ENCODE data around the gene FCRLB.

The FCRLB gene

GRCh38 chr1:161747801-161748200, 26.5 kb downstream of the FCRLB start:
- Histone ChIP-seq H3K4me1 (ENCODE audit: low read length) (peaks cover 19% of the 10 kb centered on the region), H3K4me3 (ENCODE audit: low read length) (no peak overlapping the region), H3K9me3 (replicated peaks; ENCODE audit: insufficient read depth, low read length) (no peaks in the 10 kb centered on the region), H4K20me1 (ENCODE audit: insufficient read depth, low read length) (no peaks in the 10 kb centered on the region), H3F3A (ENCODE audit: insufficient read depth, low read length) (peaks cover 10% of the 10 kb centered on the region), H3K27ac (ENCODE audit: low read length) (no peak overlapping the region), H3K4me2 (ENCODE audit: low read depth, low read length) (no peak overlapping the region), H3K27me3 (replicated peaks; ENCODE audit: insufficient read depth, low read length) (no peaks in the 10 kb centered on the region), H3K79me2 (ENCODE audit: low read length) (peaks cover 31% of the 10 kb centered on the region), H2AFZ (ENCODE audit: low read length) (no peak overlapping the region), H3K36me3 (replicated peaks; ENCODE audit: insufficient read depth, low read length) (peaks cover 5% of the 10 kb centered on the region; the same call in 1 of the 2 replicates), H3K9me2 (replicated peaks; ENCODE audit: insufficient read depth, low read length) (no peaks in the 10 kb centered on the region), H3K9ac (ENCODE audit: low read length) (no peak overlapping the region)
- DNase-seq = no peak
- TF ChIP-seq EZH2 (optimal IDR thresholded peaks at IDR 0.05; ENCODE audit: low read depth, low read length) (no peak), EZH2phosphoT487 (IDR thresholded peaks at IDR 0.05; ENCODE audit: low read length) (no peak), CTCF (IDR thresholded peaks at IDR 0.05; ENCODE audit: low read length) (no peak)

GRCh38 chr1:161749509-161750407, 28.4 kb downstream of the FCRLB start, which contains the start of gene DUSP12:
TSS of gene DUSP12 (plus strand) at chr1:161749786. CDS start at chr1:161749802, 16 bp downstream.
- H3K4me1 ChIP-seq (ENCODE audit: low read length) = peaks cover 14% of the 10 kb centered on the region; the same call in 1 of the 2 replicates
- TF ChIP-seq EZH2phosphoT487 (IDR thresholded peaks at IDR 0.05; ENCODE audit: low read length) (no peak), CTCF (IDR thresholded peaks at IDR 0.05; ENCODE audit: low read length) (peak; percentile 38), EZH2 (optimal IDR thresholded peaks at IDR 0.05; ENCODE audit: low read depth, low read length) (no peak)
- H3K36me3 ChIP-seq (replicated peaks; ENCODE audit: insufficient read depth, low read length) = peaks cover 21% of the 10 kb centered on the region
- peak; percentile 99 for DNase-seq
- H3K4me2 ChIP-seq (ENCODE audit: low read depth, low read length) = peak within 1 kb of the TSS; percentile 83
- no peaks in the 10 kb centered on the region for H4K20me1 ChIP-seq (ENCODE audit: insufficient read depth, low read length)
- H3K9me3 ChIP-seq (replicated peaks; ENCODE audit: insufficient read depth, low read length) = no peaks in the 10 kb centered on the region
- H3K9ac ChIP-seq (ENCODE audit: low read length) = peak within 1 kb of the TSS; percentile 84
- peak within 1 kb of the TSS; percentile 81 for H3K4me3 ChIP-seq (ENCODE audit: low read length)
- peaks cover 10% of the 10 kb centered on the region for H3F3A ChIP-seq (ENCODE audit: insufficient read depth, low read length)
- peak within 1 kb of the TSS; percentile 83 for H3K27ac ChIP-seq (ENCODE audit: low read length)
- H3K79me2 ChIP-seq (ENCODE audit: low read length) = peaks cover 47% of the 10 kb centered on the region
- H3K27me3 ChIP-seq (replicated peaks; ENCODE audit: insufficient read depth, low read length) = no peaks in the 10 kb centered on the region
- no peaks in the 10 kb centered on the region for H3K9me2 ChIP-seq (replicated peaks; ENCODE audit: insufficient read depth, low read length)
- peak within 1 kb of the TSS; percentile 68 for H2AFZ ChIP-seq (ENCODE audit: low read length)

- H3K9me3 ChIP-seq (replicated peaks; ENCODE audit: insufficient read depth, low read length) = no peaks in the 10 kb centered on the region
- H2AFZ ChIP-seq (ENCODE audit: low read length) = no peak overlapping the region
- peak overlapping the region; percentile 12; the same call in 1 of the 2 replicates for H3K4me2 ChIP-seq (ENCODE audit: low read depth, low read length)
- H3K36me3 ChIP-seq (replicated peaks; ENCODE audit: insufficient read depth, low read length) = 0 out of 2 replicates have a peak, but pooled peaks cover under 1% of the 10 kb centered on the region
- no peak overlapping the region for H3K4me3 ChIP-seq (ENCODE audit: low read length)
- TF ChIP-seq CTCF (IDR thresholded peaks at IDR 0.05; ENCODE audit: low read length) = peak; percentile 74
- no peak for TF ChIP-seq EZH2phosphoT487 (IDR thresholded peaks at IDR 0.05; ENCODE audit: low read length)
- H3K79me2 ChIP-seq (ENCODE audit: low read length) = peaks cover 30% of the 10 kb centered on the region
- no peaks in the 10 kb centered on the region for H4K20me1 ChIP-seq (ENCODE audit: insufficient read depth, low read length)
- no peak overlapping the region for H3K27ac ChIP-seq (ENCODE audit: low read length)
- peaks cover 24% of the 10 kb centered on the region for H3K4me1 ChIP-seq (ENCODE audit: low read length)
- H3K9me2 ChIP-seq (replicated peaks; ENCODE audit: insufficient read depth, low read length) = no peaks in the 10 kb centered on the region
- no peaks in the 10 kb centered on the region for H3K27me3 ChIP-seq (replicated peaks; ENCODE audit: insufficient read depth, low read length)
- H3K9ac ChIP-seq (ENCODE audit: low read length) = no peak overlapping the region
- DNase-seq = peak; percentile 73
- peaks cover 24% of the 10 kb centered on the region for H3F3A ChIP-seq (ENCODE audit: insufficient read depth, low read length)
These were observed 42.3 kb downstream of the FCRLB start for GRCh38 chr1:161763522-161764098.
